ENCODE results near the gene CHRM3. TPM values are rescaled to one million over a fixed set of nuclear protein-coding genes. Genes with fewer than 3 reads are reported as not detected.

CHRM3 gene
- 10 to 100 TPM in 1 of 2 donors, 1 to 10 TPM in 1; 6.5 to 11.5 TPM for total RNA-seq
- polyA plus RNA-seq (ENCODE audit: insufficient read depth, low read depth, low replicate concordance): 7.5 TPM
- long read RNA-seq, donor 1: 0 reads
- long read RNA-seq, donor 2: 0 reads

GRCh38 chr1:239386453-239387303 is at the start of gene CHRM3:
TSS of gene CHRM3 (plus strand) at chr1:239386568. CDS start at chr1:239907452, 520,884 bp downstream.
- TF ChIP-seq, protein P1, sequence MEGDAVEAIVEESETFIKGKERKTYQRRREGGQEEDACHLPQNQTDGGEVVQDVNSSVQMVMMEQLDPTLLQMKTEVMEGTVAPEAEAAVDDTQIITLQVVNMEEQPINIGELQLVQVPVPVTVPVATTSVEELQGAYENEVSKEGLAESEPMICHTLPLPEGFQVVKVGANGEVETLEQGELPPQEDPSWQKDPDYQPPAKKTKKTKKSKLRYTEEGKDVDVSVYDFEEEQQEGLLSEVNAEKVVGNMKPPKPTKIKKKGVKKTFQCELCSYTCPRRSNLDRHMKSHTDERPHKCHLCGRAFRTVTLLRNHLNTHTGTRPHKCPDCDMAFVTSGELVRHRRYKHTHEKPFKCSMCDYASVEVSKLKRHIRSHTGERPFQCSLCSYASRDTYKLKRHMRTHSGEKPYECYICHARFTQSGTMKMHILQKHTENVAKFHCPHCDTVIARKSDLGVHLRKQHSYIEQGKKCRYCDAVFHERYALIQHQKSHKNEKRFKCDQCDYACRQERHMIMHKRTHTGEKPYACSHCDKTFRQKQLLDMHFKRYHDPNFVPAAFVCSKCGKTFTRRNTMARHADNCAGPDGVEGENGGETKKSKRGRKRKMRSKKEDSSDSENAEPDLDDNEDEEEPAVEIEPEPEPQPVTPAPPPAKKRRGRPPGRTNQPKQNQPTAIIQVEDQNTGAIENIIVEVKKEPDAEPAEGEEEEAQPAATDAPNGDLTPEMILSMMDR (IDR thresholded peaks at IDR 0.05): peak in 2 of 3 experiments; percentile 8 to 15
- TF ChIP-seq POLR2A (IDR thresholded peaks at IDR 0.05): no peak
- peak within 1 kb of the TSS; percentile 36 to 55 for H3K4me3 ChIP-seq
- peak; percentile 86 for DNase-seq
- H3K27ac ChIP-seq: no peak within 1 kb of the TSS
- H3K36me3 ChIP-seq (ENCODE audit: low read depth, missing control alignments): no peaks in the 10 kb centered on the region
- H3K9me3 ChIP-seq: no peaks in the 10 kb centered on the region
- H3K27me3 ChIP-seq: no peaks in the 10 kb centered on the region
- 1% methylated on average over 52 to 76 of the region's 82 CpGs for WGBS, 2 donors
- intact Hi-C loops (cut with DNase I; ENCODE audit: low total_unique reads): no loop called here
- H3K4me1 ChIP-seq: peaks cover 3% of the 10 kb centered on the region

DNA sequence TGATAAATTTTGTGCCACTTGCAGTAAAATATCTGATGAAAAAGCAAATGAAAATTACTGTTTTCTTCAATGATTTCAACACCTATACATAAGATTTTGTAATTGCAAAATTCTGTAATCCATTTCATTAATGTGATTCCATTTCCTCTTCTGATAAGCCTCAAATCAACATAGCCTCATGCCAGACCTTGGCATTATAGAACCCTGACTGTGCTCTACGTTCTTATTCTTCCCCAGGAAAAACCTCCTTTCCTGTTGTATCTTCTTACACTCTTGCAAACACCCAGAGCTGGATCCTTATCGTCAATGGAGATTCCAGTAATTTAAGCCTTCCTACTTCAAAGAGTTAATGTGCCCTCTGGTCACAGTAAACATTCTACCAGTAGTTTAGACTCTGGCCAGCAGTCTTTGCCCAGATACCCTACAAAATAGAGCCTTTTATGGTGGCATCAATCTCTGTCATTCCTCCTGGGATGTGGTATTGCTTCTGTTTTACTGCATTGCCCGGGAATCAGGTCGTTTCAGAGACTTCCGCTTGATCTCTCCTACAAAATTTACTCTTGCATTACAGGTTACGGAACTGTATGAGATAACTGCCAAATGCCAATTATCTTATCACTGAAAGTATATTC is 48.5 kb upstream of the CHRM3 start:
- H3K27me3 ChIP-seq: no peaks in the 10 kb centered on the region
- no peak for DNase-seq
- H3K9me3 ChIP-seq: no peaks in the 10 kb centered on the region
- H3K4me3 ChIP-seq: no peak overlapping the region
- intact Hi-C loops (cut with DNase I; ENCODE audit: low total_unique reads): no loop called here
- no peaks in the 10 kb centered on the region for H3K4me1 ChIP-seq
- TF ChIP-seq, protein P1 (IDR thresholded peaks at IDR 0.05): no peak
- TF ChIP-seq POLR2A (IDR thresholded peaks at IDR 0.05): no peak
- WGBS, 2 donors: 45 to 52% methylated on average over 6 of the region's 6 CpGs
- H3K27ac ChIP-seq: no peak overlapping the region
- no peaks in the 10 kb centered on the region for H3K36me3 ChIP-seq (ENCODE audit: low read depth, missing control alignments)

DNA sequence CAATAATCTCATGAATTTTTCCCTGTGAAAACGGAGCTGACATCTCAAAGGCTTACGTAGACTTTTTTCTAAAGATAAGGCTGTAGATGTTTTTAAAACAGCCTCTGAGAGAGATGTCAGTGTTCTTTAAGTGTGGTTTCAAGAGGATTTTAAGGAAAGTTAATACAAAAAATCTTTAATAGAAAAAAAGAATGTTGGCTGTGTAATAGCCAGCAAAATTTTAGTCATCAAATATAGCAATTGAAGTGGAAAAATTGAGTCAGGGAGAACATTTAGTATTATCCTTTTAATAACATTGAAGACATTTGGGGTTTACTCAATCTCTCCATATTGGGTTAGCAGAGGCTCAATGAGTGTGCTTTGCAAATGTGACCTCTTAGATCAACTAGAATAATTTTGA is 38.6 kb upstream of the CHRM3 start:
- DNase-seq: no peak
- 66 to 69% methylated on average over 2 of the region's 2 CpGs for WGBS, 2 donors
- Histone ChIP-seq H3K9me3 (no peaks in the 10 kb centered on the region), H3K4me1 (no peaks in the 10 kb centered on the region), H3K27ac (no peak overlapping the region), H3K36me3 (ENCODE audit: low read depth, missing control alignments) (no peaks in the 10 kb centered on the region), H3K27me3 (no peaks in the 10 kb centered on the region), H3K4me3 (no peak overlapping the region)
- no peak for TF ChIP-seq POLR2A (IDR thresholded peaks at IDR 0.05)
- TF ChIP-seq, protein P1 (IDR thresholded peaks at IDR 0.05): no peak
- intact Hi-C loops (cut with DNase I; ENCODE audit: low total_unique reads): no loop called here

DNA sequence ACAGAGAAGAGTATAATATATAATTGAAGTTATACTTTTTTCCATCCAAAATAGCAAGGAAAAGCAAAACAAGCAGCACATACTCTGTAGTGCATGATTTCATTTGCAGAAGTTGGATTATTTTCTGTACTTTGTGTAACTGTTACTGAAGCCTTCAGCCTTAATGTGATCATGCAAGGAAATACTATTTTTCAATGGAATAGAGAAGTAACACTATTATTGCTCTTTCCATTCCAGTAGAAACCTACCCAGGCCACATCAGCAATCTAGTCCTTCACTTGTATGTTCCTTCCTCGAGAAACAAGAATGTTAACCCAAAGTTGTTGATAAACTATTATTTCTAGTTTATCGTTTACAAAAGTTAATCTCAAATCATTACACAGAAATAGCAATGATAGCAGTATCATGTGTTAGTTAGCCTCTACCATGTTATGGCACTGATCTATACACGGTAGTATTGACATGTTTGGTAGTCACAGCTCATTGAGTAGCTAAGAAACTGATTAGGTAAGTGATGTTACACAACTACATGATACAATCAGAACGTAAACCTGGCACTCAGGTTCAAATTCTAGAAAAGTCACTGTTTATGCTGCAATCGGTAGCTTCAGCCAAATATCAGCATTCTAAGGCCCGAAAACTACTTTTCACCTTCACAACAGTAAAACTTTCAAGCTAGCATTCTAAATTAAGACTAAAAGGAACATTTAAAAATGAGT is 37.6 kb upstream of the CHRM3 start:
- Histone ChIP-seq H3K36me3 (ENCODE audit: low read depth, missing control alignments) (no peaks in the 10 kb centered on the region), H3K27ac (no peak overlapping the region), H3K4me3 (no peak overlapping the region), H3K9me3 (no peaks in the 10 kb centered on the region), H3K27me3 (no peaks in the 10 kb centered on the region), H3K4me1 (no peaks in the 10 kb centered on the region)
- intact Hi-C loops (cut with DNase I; ENCODE audit: low total_unique reads): no loop called here
- no peak for DNase-seq
- no peak for TF ChIP-seq POLR2A (IDR thresholded peaks at IDR 0.05)
- TF ChIP-seq, protein P1 (IDR thresholded peaks at IDR 0.05): no peak
- WGBS, 2 donors: 90 to 93% methylated on average over 6 of the region's 6 CpGs

All from testis (tissue), 5 donors.